Measurements from ENCODE around the gene MACROD2.

Gene MACROD2

GRCh38 chr20:13995086-13995665, at the start of gene MACROD2:
Gene MACROD2, plus strand, starts transcription at chr20:13995516.
- H3K27ac ChIP-seq, result peak within 1 kb of the TSS; percentile 60
- POLR2A ChIA-PET (ENCODE audit: low non-redundant PET), result interaction anchor here (0.6 kb wide), 1 partner anchor 158 kb away, joined by 4 read pairs; no protein-coding TSS in a partner anchor
- TF ChIP-seq, protein P1, sequence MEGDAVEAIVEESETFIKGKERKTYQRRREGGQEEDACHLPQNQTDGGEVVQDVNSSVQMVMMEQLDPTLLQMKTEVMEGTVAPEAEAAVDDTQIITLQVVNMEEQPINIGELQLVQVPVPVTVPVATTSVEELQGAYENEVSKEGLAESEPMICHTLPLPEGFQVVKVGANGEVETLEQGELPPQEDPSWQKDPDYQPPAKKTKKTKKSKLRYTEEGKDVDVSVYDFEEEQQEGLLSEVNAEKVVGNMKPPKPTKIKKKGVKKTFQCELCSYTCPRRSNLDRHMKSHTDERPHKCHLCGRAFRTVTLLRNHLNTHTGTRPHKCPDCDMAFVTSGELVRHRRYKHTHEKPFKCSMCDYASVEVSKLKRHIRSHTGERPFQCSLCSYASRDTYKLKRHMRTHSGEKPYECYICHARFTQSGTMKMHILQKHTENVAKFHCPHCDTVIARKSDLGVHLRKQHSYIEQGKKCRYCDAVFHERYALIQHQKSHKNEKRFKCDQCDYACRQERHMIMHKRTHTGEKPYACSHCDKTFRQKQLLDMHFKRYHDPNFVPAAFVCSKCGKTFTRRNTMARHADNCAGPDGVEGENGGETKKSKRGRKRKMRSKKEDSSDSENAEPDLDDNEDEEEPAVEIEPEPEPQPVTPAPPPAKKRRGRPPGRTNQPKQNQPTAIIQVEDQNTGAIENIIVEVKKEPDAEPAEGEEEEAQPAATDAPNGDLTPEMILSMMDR (conservative IDR thresholded peaks at IDR 0.05; ENCODE audit: low read depth), result no peak
- CTCF ChIA-PET, result no interaction called here
- peak; percentile 99 for DNase-seq (ENCODE audit: low spot score)

GRCh38 chr20:13947719-13948118, 47.6 kb upstream of the MACROD2 start:
- no peak overlapping the region for H3K27ac ChIP-seq
- DNase-seq (ENCODE audit: low spot score), result no peak
- ChIA-PET CTCF (no interaction called here), POLR2A (ENCODE audit: low non-redundant PET) (no interaction called here)
- TF ChIP-seq, protein P1 (conservative IDR thresholded peaks at IDR 0.05; ENCODE audit: low read depth), result no peak

- no peak for DNase-seq (ENCODE audit: low spot score)
- no peak overlapping the region for H3K27ac ChIP-seq
- TF ChIP-seq, protein P1 (conservative IDR thresholded peaks at IDR 0.05; ENCODE audit: low read depth), result no peak
- ChIA-PET CTCF (no interaction called here), POLR2A (ENCODE audit: low non-redundant PET) (no interaction called here)
Observed at GRCh38 chr20:13953227-13953626, 42.1 kb upstream of the MACROD2 start.

GRCh38 chr20:13960119-13960518, 35.2 kb upstream of the MACROD2 start:
- CTCF ChIA-PET, result interaction anchor here (0.7 kb wide), 1 partner anchor 22 kb away, joined by 3 read pairs; no protein-coding TSS in a partner anchor
- no peak overlapping the region for H3K27ac ChIP-seq
- POLR2A ChIA-PET (ENCODE audit: low non-redundant PET), result no interaction called here
- no peak for DNase-seq (ENCODE audit: low spot score)
- TF ChIP-seq, protein P1 (conservative IDR thresholded peaks at IDR 0.05; ENCODE audit: low read depth), result no peak

DNA sequence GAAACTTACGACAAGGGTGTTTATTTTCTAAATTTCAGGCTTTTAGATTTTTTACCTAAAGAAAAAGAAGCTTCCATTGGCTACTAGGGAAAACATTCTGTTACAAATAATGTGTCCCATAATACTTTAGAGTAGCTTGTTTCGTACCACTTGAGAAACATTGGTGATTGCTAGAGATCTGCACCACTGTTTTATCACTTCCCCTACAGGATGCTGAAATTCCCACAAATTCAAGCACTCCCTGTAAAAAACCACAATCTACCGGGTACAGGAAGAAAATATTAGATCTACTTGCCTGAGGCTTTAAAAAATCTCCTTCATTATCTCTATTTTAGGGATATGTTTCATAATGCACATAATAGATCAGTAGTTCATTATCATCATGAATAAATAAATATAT, 34.8 kb upstream of the MACROD2 start:
- TF ChIP-seq, protein P1 (conservative IDR thresholded peaks at IDR 0.05; ENCODE audit: low read depth), result no peak
- POLR2A ChIA-PET (ENCODE audit: low non-redundant PET), result no interaction called here
- CTCF ChIA-PET, result interaction anchor here (0.7 kb wide), 1 partner anchor 22 kb away, joined by 3 read pairs; no protein-coding TSS in a partner anchor
- H3K27ac ChIP-seq, result no peak overlapping the region
- no peak for DNase-seq (ENCODE audit: low spot score)

DNA sequence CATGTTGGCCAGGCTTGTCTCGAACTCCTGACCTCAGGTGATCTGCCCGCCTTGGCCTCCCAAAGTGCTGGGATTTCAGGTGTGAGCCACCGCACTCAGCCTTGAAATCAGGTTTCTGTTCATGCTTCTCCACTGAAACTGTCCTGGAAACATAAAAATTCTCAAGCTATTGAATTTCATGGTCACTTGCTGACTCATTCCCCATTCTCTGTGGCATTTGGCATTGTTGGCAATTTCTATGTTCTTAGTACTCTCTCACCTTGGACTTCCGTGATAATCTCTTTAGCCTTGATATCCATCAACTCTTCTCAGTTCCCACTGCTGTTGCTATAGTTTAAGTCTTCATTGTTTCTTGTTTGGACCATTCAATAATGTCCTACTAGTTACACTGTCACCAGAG, 11.1 kb upstream of the MACROD2 start:
- TF ChIP-seq, protein P1 (conservative IDR thresholded peaks at IDR 0.05; ENCODE audit: low read depth), result no peak
- no peak overlapping the region for H3K27ac ChIP-seq
- no peak for DNase-seq (ENCODE audit: low spot score)
- POLR2A ChIA-PET (ENCODE audit: low non-redundant PET), result no interaction called here
- CTCF ChIA-PET, result no interaction called here
